NB4 (cell line): ENCODE data around the gene SMIM22.
A peak's percentile ranks its signal among the peaks of the same experiment; 100 is the strongest.

ENCODE experiments used
- DNase-seq: peaks from one replicate; pipeline ENCODE4 v3.0.0; 2010; ENCODE audit warnings: low read depth
- H3K4me3 ChIP-seq: one replicate; pipeline ENCODE4 v1.5.1; 2011; ENCODE audit warnings: mild to moderate bottlenecking, low read depth, low read length, moderate library complexity
- CTCF ChIP-seq: IDR thresholded peaks from one replicate; pipeline ENCODE4 v1.5.1; 2012; ENCODE audit warnings: low read depth, low read length
- MAX ChIP-seq: IDR thresholded peaks from 2 replicates; pipeline ENCODE4 v1.6.1; 2011; ENCODE audit warnings: low read depth, low read length
- MYC ChIP-seq: IDR thresholded peaks from 2 replicates; pipeline ENCODE4 v1.6.1; 2011; ENCODE audit warnings: low read depth, low read length
- POLR2A ChIP-seq: IDR thresholded peaks from 2 replicates; pipeline ENCODE4 v1.6.1; 2011; ENCODE audit warnings: mild to moderate bottlenecking; ENCODE audit not compliant: insufficient read length; ENCODE audit errors: extremely low read depth

The SMIM22 gene

GRCh38 chr16:4760221-4760910, 34.8 kb upstream of the SMIM22 start:
- DNase-seq, result no peak
- no peak for TF ChIP-seq MYC
- TF ChIP-seq CTCF, result no peak
- H3K4me3 ChIP-seq, result no peak overlapping the region

- H3K4me3 ChIP-seq, result no peak overlapping the region
- no peak for DNase-seq
- TF ChIP-seq POLR2A (no peak), MYC (no peak), MAX (no peak), CTCF (no peak)
Measured at GRCh38 chr16:4762205-4762604, 33.0 kb upstream of the SMIM22 start.

- H3K4me3 ChIP-seq, result no peak overlapping the region
- no peak for DNase-seq
- TF ChIP-seq POLR2A, result no peak
- TF ChIP-seq MAX, result no peak
- TF ChIP-seq MYC, result no peak
- TF ChIP-seq CTCF, result no peak
Measured at GRCh38 chr16:4763791-4764190, 31.4 kb upstream of the SMIM22 start.

GRCh38 chr16:4765511-4766474, 29.4 kb upstream of the SMIM22 start:
- no peak for TF ChIP-seq CTCF
- TF ChIP-seq MAX, result no peak
- TF ChIP-seq POLR2A, result no peak
- no peak for TF ChIP-seq MYC
- peak overlapping the region; percentile 93 for H3K4me3 ChIP-seq
- no peak for DNase-seq

GRCh38 chr16:4766875-4767628, 28.1 kb upstream of the SMIM22 start, which contains the start of gene ZNF500:
Gene ZNF500 (minus strand): TSS chr16:4767162. CDS start chr16:4765978, 1,184 bp downstream.
- peak; percentile 96 for DNase-seq
- TF ChIP-seq POLR2A (peak; percentile 58), CTCF (no peak), MYC (peak; percentile 84), MAX (peak; percentile 76; the same call in 1 of the 2 replicates)
- peak within 1 kb of the TSS; percentile 93 for H3K4me3 ChIP-seq
